ENCODE measurements around the gene MSI2. TPM values are rescaled to one million over a fixed set of nuclear protein-coding genes. Genes with fewer than 3 reads are reported as not detected.

Gene MSI2
- total RNA-seq, 1 donor from 2014 or later, result 33.8 TPM

DNA sequence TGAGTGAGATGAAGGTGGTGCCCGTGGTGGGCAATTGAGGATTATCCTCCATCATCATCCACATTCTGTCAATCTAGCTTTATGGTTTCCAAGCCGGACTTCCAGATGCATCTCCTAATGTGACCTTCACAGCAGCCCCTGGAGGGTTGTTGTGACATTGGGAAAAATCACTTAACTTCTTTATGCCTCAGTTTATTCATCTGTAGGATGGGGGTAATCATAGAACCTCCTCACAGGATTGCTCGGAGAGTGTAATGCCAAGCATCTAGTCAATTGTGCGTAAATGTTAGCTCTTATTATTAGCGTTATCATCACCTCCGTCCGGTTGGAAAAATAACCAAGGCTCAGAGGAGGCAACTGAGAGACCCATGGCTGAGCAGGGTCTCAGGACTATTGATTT, 274.8 kb downstream of the MSI2 start:
- DNase-seq (ENCODE audit: low read depth), result no peak
- Histone ChIP-seq H3K36me3 (ENCODE audit: control insufficient read depth, insufficient read depth, low read length) (no peaks in the 10 kb centered on the region), H3K27me3 (ENCODE audit: control insufficient read depth, insufficient read depth, low read length) (no peaks in the 10 kb centered on the region), H3K4me3 (ENCODE audit: low read depth, low read length) (no peak overlapping the region)
- TF ChIP-seq, protein P1, sequence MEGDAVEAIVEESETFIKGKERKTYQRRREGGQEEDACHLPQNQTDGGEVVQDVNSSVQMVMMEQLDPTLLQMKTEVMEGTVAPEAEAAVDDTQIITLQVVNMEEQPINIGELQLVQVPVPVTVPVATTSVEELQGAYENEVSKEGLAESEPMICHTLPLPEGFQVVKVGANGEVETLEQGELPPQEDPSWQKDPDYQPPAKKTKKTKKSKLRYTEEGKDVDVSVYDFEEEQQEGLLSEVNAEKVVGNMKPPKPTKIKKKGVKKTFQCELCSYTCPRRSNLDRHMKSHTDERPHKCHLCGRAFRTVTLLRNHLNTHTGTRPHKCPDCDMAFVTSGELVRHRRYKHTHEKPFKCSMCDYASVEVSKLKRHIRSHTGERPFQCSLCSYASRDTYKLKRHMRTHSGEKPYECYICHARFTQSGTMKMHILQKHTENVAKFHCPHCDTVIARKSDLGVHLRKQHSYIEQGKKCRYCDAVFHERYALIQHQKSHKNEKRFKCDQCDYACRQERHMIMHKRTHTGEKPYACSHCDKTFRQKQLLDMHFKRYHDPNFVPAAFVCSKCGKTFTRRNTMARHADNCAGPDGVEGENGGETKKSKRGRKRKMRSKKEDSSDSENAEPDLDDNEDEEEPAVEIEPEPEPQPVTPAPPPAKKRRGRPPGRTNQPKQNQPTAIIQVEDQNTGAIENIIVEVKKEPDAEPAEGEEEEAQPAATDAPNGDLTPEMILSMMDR (IDR thresholded peaks at IDR 0.05; ENCODE audit: insufficient read depth, low read length, poor library complexity, severe bottlenecking), result no peak

DNA sequence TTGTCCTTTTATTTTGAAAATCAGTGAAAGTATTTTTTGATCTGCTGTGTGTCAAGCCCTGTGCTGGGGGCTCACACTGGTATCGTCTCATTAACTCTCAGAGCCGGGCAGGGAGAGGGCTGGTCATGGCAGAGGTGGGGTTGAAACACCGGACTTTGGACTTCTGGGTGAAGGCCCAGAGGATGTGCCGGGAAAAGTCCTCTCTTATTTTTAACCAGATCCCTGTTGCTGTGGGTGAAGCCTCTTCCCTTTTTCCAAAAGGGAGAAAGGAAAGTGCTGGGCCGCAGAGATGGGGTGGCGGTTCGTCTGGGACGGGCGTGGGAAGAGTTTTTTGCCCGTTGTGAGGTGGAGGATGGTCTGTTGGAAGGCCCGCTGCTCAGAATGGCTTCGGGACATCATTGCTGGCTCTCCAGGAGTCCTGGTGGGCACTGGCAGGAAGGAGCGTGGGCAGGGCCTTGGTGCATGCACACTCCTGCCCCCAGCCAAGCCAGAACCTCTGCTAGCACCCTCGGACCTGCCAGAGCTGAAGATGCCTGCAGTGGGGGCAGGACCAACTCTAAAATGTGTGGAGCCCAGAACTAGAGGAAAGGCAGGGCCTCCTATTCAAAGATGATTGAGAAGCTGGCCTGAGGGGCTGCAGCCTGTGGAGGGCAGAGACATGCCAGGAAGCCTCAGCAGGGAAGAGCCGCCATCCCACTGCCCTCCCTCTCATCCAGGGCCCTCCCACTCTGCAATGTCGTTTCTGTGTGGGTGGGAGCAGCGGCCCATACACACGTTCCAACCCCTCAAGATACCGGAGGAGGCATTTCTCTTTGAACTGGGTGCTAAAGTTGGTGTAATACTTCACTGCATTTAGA, 275.6 kb downstream of the MSI2 start:
- DNase-seq (ENCODE audit: low read depth), result no peak
- H3K27me3 ChIP-seq (ENCODE audit: control insufficient read depth, insufficient read depth, low read length), result no peaks in the 10 kb centered on the region
- H3K36me3 ChIP-seq (ENCODE audit: control insufficient read depth, insufficient read depth, low read length), result no peaks in the 10 kb centered on the region
- no peak overlapping the region for H3K4me3 ChIP-seq (ENCODE audit: low read depth, low read length)
- TF ChIP-seq, protein P1 (IDR thresholded peaks at IDR 0.05; ENCODE audit: insufficient read depth, low read length, poor library complexity, severe bottlenecking), result no peak

DNA sequence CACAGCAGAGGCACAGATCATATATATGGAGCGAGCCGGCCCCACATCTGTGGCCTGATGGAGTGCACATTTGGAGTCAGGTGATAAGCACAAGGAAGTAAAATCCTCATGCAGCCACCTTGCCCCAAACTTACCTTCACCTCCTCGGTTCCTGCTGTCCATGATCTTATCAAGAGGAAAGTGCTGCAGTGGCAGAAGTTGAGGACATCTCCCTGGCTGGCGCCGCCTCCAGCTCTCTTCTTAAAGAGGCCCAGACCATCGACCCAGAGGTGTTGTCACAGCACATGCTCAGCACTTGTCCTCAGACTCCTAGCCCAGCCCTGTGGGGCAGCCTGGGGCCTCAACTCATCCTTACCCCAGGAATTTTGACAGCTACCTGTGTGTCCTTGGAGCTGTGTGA, 276.2 kb downstream of the MSI2 start:
- TF ChIP-seq, protein P1 (IDR thresholded peaks at IDR 0.05; ENCODE audit: insufficient read depth, low read length, poor library complexity, severe bottlenecking), result no peak
- no peaks in the 10 kb centered on the region for H3K27me3 ChIP-seq (ENCODE audit: control insufficient read depth, insufficient read depth, low read length)
- H3K36me3 ChIP-seq (ENCODE audit: control insufficient read depth, insufficient read depth, low read length), result no peaks in the 10 kb centered on the region
- H3K4me3 ChIP-seq (ENCODE audit: low read depth, low read length), result no peak overlapping the region
- no peak for DNase-seq (ENCODE audit: low read depth)

DNA sequence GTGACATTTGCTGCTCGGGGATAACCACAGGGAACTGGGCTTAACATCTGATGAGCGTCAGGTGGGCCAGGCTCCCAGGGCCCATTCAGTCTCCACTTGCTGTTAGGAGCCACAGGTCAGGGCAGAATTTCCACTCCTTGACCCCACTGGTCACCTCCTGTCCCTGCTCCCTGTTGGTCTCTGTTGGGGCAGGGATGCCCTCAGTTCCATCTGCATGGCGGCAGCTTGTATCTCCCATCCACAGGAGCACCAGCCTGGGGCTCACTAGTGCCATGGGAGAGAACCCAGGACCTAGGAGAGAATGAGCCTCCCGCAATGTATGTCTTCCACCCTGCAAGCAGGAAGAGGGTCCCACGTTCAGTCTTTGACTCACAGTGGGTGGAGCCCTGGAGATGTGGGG, 276.6 kb downstream of the MSI2 start:
- TF ChIP-seq, protein P1 (IDR thresholded peaks at IDR 0.05; ENCODE audit: insufficient read depth, low read length, poor library complexity, severe bottlenecking), result no peak
- no peak for DNase-seq (ENCODE audit: low read depth)
- no peak overlapping the region for H3K4me3 ChIP-seq (ENCODE audit: low read depth, low read length)
- no peaks in the 10 kb centered on the region for H3K36me3 ChIP-seq (ENCODE audit: control insufficient read depth, insufficient read depth, low read length)
- no peaks in the 10 kb centered on the region for H3K27me3 ChIP-seq (ENCODE audit: control insufficient read depth, insufficient read depth, low read length)

DNA sequence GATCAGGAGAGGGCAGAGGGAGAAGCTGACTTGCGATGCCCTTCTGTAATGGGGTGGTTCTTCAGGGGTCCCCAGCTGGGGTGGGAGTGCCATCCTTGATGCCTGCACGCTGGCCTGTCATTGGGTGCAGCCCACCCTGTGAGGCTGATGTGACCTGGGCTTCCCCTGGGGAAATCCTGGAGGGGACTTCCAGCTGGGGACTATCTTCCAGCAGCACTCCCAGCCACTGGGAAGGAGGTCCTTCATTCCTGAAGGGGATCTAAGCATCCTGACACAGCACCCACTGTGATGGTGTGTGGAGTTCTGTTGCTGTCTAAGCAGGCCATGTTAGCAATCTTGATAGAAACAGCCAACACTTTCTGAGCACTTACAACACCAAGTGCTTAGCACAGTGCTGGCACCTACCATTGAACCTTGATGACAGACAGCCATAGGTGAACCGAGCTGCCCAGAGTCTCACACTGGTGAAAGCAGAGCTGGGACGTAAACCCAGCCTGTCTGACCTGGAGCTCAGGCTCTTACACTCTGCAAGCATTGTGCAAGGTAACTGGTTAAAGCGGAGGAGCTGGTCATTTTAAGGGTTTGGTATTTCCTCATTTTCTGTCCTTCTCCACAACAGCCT, 277.5 kb downstream of the MSI2 start:
- no peak overlapping the region for H3K4me3 ChIP-seq (ENCODE audit: low read depth, low read length)
- no peaks in the 10 kb centered on the region for H3K36me3 ChIP-seq (ENCODE audit: control insufficient read depth, insufficient read depth, low read length)
- no peak for DNase-seq (ENCODE audit: low read depth)
- H3K27me3 ChIP-seq (ENCODE audit: control insufficient read depth, insufficient read depth, low read length), result no peaks in the 10 kb centered on the region
- TF ChIP-seq, protein P1 (IDR thresholded peaks at IDR 0.05; ENCODE audit: insufficient read depth, low read length, poor library complexity, severe bottlenecking), result no peak
